ENCODE data around the gene MACROD2.

Gene MACROD2

DNA sequence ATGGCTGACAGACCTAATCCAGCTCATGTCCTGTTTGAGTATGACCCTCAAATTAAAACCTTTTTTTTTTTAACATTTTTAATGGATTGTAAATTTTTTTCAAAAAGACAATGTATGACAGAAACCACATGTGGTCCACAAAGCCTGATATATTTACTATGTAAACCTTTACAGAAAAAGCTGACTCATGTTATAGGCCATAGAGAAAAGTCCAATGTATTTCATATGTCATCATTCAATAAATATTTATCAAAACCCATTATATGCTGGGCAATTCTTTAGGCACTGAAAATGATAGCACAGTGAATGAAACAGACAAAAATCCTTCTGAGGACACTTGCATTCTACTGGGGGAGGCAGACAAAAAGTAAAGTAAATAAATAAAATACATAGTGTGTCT, 1168.3 kb downstream of the MACROD2 start:
- H3K4me3 ChIP-seq (ENCODE audit: low read depth, low read length), result no peak overlapping the region
- no peaks in the 10 kb centered on the region for H3K4me1 ChIP-seq (ENCODE audit: control insufficient read depth, insufficient read depth, low read length)
- H3K9me3 ChIP-seq (ENCODE audit: control insufficient read depth, insufficient read depth, low read depth, low read length), result no peaks in the 10 kb centered on the region
- CTCF ChIA-PET, result interaction anchor here (0.6 to 0.7 kb wide), 2 partner anchors 31 to 571 kb away, joined by 4 to 5 read pairs; no protein-coding TSS in a partner anchor
- TF ChIP-seq, protein P1, sequence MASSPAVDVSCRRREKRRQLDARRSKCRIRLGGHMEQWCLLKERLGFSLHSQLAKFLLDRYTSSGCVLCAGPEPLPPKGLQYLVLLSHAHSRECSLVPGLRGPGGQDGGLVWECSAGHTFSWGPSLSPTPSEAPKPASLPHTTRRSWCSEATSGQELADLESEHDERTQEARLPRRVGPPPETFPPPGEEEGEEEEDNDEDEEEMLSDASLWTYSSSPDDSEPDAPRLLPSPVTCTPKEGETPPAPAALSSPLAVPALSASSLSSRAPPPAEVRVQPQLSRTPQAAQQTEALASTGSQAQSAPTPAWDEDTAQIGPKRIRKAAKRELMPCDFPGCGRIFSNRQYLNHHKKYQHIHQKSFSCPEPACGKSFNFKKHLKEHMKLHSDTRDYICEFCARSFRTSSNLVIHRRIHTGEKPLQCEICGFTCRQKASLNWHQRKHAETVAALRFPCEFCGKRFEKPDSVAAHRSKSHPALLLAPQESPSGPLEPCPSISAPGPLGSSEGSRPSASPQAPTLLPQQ (tag by site-specific recombination; IDR thresholded peaks at IDR 0.05), result no peak
- TF ChIP-seq ZNF629 (tag by site-specific recombination; IDR thresholded peaks at IDR 0.05), result no peak
- TF ChIP-seq ZNF623 (tag by site-specific recombination; IDR thresholded peaks at IDR 0.05), result no peak
- TF ChIP-seq, protein P2, sequence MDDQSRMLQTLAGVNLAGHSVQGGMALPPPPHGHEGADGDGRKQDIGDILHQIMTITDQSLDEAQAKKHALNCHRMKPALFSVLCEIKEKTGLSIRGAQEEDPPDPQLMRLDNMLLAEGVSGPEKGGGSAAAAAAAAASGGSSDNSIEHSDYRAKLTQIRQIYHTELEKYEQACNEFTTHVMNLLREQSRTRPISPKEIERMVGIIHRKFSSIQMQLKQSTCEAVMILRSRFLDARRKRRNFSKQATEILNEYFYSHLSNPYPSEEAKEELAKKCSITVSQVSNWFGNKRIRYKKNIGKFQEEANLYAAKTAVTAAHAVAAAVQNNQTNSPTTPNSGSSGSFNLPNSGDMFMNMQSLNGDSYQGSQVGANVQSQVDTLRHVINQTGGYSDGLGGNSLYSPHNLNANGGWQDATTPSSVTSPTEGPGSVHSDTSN (CRISPR knock-in tag; IDR thresholded peaks at IDR 0.05), result no peak
- TF ChIP-seq ZNF776 (tag by site-specific recombination; IDR thresholded peaks at IDR 0.05; ENCODE audit: borderline replicate concordance), result no peak
- TF ChIP-seq ZNF549 (tag by site-specific recombination; IDR thresholded peaks at IDR 0.05), result no peak
- no peak for TF ChIP-seq MZF1 (tag by site-specific recombination; IDR thresholded peaks at IDR 0.05; ENCODE audit: borderline replicate concordance)
- TF ChIP-seq WT1 (tag by site-specific recombination; IDR thresholded peaks at IDR 0.05), result no peak
- TF ChIP-seq, protein P3, sequence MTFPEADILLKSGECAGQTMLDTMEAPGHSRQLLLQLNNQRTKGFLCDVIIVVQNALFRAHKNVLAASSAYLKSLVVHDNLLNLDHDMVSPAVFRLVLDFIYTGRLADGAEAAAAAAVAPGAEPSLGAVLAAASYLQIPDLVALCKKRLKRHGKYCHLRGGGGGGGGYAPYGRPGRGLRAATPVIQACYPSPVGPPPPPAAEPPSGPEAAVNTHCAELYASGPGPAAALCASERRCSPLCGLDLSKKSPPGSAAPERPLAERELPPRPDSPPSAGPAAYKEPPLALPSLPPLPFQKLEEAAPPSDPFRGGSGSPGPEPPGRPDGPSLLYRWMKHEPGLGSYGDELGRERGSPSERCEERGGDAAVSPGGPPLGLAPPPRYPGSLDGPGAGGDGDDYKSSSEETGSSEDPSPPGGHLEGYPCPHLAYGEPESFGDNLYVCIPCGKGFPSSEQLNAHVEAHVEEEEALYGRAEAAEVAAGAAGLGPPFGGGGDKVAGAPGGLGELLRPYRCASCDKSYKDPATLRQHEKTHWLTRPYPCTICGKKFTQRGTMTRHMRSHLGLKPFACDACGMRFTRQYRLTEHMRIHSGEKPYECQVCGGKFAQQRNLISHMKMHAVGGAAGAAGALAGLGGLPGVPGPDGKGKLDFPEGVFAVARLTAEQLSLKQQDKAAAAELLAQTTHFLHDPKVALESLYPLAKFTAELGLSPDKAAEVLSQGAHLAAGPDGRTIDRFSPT (tag by site-specific recombination; IDR thresholded peaks at IDR 0.05), result no peak
- TF ChIP-seq, protein P4, sequence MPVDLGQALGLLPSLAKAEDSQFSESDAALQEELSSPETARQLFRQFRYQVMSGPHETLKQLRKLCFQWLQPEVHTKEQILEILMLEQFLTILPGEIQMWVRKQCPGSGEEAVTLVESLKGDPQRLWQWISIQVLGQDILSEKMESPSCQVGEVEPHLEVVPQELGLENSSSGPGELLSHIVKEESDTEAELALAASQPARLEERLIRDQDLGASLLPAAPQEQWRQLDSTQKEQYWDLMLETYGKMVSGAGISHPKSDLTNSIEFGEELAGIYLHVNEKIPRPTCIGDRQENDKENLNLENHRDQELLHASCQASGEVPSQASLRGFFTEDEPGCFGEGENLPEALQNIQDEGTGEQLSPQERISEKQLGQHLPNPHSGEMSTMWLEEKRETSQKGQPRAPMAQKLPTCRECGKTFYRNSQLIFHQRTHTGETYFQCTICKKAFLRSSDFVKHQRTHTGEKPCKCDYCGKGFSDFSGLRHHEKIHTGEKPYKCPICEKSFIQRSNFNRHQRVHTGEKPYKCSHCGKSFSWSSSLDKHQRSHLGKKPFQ (tag by site-specific recombination; IDR thresholded peaks at IDR 0.05), result no peak
- TF ChIP-seq ZBTB26 (tag by site-specific recombination; optimal IDR thresholded peaks at IDR 0.05), result no peak
- no peak for TF ChIP-seq ZSCAN18 (tag by site-specific recombination; IDR thresholded peaks at IDR 0.05)
- no peak for TF ChIP-seq ZNF701 (tag by site-specific recombination; IDR thresholded peaks at IDR 0.05)
- TF ChIP-seq ZNF747 (tag by site-specific recombination; IDR thresholded peaks at IDR 0.05), result no peak
- H3K36me3 ChIP-seq (ENCODE audit: control insufficient read depth in 2 of 2, insufficient read depth in 1 of 2, low read length in 2 of 2), result no peaks in the 10 kb centered on the region
- H3K27ac ChIP-seq (ENCODE audit: extremely low read depth, low read depth, low read length), result no peak overlapping the region
- POLR2A ChIA-PET, result no interaction called here

GRCh38 chr20:15164726-15165125, 1169.4 kb downstream of the MACROD2 start:
- no peaks in the 10 kb centered on the region for H3K4me1 ChIP-seq (ENCODE audit: control insufficient read depth, insufficient read depth, low read length)
- POLR2A ChIA-PET, result no interaction called here
- H3K9me3 ChIP-seq (ENCODE audit: control insufficient read depth, insufficient read depth, low read depth, low read length), result no peaks in the 10 kb centered on the region
- no peaks in the 10 kb centered on the region for H3K36me3 ChIP-seq (ENCODE audit: control insufficient read depth in 2 of 2, insufficient read depth in 1 of 2, low read length in 2 of 2)
- H3K4me3 ChIP-seq (ENCODE audit: low read depth, low read length), result no peak overlapping the region
- TF ChIP-seq YY2 (tag by site-specific recombination; IDR thresholded peaks at IDR 0.05), result no peak
- no peak for TF ChIP-seq REPIN1 (tag by site-specific recombination; IDR thresholded peaks at IDR 0.05; ENCODE audit: low read depth)
- no peak for TF ChIP-seq ZNF248 (tag by site-specific recombination; IDR thresholded peaks at IDR 0.05)
- TF ChIP-seq, protein P5, sequence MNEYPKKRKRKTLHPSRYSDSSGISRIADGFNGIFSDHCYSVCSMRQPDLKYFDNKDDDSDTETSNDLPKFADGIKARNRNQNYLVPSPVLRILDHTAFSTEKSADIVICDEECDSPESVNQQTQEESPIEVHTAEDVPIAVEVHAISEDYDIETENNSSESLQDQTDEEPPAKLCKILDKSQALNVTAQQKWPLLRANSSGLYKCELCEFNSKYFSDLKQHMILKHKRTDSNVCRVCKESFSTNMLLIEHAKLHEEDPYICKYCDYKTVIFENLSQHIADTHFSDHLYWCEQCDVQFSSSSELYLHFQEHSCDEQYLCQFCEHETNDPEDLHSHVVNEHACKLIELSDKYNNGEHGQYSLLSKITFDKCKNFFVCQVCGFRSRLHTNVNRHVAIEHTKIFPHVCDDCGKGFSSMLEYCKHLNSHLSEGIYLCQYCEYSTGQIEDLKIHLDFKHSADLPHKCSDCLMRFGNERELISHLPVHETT (tag by site-specific recombination; IDR thresholded peaks at IDR 0.05), result no peak
- no peak overlapping the region for H3K27ac ChIP-seq (ENCODE audit: extremely low read depth, low read depth, low read length)
- CTCF ChIA-PET, result no interaction called here
